HS-27A (cell line): Measurements from ENCODE around the gene KCNA5.

Experiments used
- DNase-seq: peaks from one replicate; pipeline ENCODE4 v3.0.0-alpha.2; 2012; ENCODE audit warnings: low read depth, missing footprints

KCNA5 gene

GRCh38 chr12:5027046-5027821, 16.4 kb upstream of the KCNA5 start:
- no peak for DNase-seq

DNA sequence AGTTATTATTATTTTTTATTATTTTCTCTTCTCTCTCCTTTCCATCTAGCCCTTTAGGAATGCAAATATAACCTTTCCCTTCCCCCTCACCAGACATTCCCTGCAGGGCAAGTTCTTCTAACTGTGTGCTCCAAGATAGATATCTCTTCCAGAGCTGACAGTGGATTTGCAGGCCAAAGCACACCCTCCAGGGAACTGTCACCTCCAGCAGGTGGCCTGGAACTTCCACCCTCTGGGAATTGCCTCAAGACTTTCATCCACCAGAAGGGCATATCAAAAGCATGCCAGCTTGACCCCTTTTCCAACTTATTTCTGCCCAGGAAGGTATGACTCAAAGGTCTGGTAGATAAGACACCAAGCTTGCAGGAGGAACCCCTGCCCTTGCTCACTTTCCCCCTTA, 13.6 kb upstream of the KCNA5 start:
- DNase-seq = no peak

DNA sequence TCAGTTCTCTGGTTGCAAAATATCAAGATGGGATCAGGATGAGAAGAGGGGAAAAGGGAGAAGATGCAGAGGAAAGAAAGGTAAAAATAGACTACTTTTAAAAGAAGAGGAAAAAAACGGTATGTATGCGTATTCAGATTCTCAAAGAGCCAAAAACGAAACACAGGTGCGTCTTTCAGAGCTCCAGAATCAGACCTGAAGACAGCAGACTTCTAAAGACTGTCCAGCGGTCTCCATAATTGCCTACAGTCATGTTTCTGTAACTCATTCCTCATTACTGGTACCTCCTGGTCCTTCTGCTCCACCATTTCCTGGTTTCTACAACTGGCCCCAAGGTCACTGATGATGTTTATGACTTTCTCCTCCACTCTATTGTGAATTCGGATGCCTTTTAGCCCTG, 12.4 kb upstream of the KCNA5 start:
- DNase-seq = no peak

- DNase-seq = no peak
Measured at GRCh38 chr12:5031958-5032357, 11.7 kb upstream of the KCNA5 start.

DNA sequence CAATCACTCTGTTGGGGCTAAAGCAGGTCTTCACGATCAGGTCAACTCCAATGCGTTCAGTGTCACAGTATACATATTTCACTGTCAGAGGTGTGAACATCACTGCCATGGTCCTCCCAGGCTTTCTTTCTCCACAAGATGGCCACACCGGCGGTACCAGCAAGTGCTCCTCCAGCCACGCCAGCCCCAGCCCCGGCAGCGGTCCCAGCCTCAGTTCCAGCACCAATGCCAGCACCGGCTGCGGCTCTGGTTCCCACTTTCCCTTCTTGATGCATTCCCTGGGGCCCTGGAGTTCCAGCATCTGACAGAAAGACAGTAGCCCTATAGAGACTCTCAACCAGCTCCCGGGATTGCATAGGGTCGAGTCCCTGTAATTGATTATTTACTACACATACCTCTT, 10.9 kb upstream of the KCNA5 start:
- DNase-seq = no peak

GRCh38 chr12:5033883-5034282, 9.8 kb upstream of the KCNA5 start:
- no peak for DNase-seq

DNA sequence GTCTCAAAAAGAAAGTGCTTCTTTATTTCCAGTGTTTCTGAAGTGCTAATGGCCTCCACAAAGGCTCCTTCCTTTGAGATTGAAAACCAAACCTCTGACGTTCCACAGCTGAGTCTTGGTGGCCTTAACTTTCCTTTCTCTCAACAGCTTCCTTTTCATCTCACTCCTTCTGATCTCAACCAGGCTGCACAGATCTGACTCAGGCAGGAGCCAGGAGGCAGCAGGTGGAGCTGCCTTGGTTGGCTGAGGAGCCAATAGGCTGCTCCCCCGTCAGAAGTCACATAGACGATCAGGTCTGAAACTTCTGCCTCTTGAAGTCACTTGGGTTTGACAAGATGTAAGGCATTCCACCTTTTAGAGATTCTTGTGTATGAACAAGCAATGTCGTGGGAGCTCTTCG, 9.1 kb upstream of the KCNA5 start:
- DNase-seq = no peak

GRCh38 chr12:5035618-5036017, 8.1 kb upstream of the KCNA5 start:
- no peak for DNase-seq

GRCh38 chr12:5036031-5036430, 7.6 kb upstream of the KCNA5 start:
- DNase-seq = no peak

DNA sequence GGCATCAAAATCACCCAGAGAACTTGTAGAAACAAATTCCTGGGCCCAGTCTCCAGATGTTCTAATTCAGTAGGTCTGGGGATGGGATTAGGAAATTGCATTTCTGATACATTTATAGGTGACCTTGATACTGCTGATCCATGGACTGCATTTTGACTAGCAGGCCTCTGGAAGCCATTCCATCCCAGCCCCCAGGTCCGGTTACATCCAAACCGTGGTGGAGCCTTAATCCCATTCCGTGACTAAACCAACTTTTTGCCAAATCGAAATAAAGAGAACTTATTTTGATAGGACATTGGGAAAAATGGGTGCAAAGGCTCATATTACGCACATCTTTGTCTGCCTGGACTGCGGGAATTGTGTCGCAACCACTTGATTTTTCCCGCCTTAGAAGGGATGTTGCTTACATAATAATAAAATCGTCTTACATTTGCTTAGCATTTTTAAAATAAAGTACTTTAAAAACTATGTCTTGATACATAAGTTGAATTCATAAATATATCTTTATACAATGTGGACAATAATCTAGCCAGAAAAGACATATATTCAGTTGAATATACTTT, 5.8 kb upstream of the KCNA5 start:
- DNase-seq = no peak

DNA sequence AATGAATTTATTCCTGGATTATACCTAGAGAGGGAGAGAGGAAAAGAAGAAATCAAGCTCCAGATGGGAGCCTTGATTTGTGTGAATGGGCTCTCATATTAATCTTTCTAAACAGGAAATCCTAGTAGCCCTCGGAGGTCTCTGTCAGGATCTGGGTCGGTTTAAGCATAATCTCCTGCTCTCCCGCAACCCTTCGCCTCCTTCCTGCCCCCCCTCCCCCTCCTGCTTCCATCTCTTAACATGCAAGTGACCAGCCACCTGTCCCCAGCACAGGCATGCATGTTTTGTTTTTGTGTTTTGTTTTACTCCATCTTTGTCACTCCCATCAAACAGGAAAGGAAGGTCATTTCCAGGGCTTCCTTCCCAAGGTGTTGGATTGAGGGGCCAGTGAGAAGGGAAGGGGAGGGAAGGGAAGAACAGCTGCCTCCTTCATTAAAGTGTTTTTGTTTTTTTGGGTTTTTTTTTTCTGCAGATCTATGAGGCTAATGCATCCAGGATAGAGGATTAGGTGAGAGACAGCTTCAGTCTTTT, 4.8 kb upstream of the KCNA5 start:
- DNase-seq = no peak

DNA sequence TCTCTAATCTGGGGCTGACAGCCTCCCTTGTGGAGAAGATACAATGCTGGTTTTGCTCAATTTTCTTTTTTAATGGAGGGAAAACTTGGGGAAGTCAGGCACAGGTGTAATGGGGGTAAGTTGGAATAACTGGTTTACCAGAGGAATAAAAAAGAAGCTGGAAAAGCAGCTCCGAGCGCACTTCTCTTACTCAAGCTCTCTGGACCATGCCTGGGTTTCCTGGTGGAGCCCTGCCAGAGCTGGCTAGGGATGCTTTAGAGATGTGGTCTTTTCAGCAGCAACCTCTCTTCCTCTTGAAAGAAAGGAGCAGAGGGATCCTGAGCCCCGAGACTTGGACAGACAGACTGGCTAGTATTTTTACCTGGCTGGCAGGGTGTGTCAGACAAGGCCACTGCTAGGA, 3.9 kb upstream of the KCNA5 start:
- DNase-seq = no peak

DNA sequence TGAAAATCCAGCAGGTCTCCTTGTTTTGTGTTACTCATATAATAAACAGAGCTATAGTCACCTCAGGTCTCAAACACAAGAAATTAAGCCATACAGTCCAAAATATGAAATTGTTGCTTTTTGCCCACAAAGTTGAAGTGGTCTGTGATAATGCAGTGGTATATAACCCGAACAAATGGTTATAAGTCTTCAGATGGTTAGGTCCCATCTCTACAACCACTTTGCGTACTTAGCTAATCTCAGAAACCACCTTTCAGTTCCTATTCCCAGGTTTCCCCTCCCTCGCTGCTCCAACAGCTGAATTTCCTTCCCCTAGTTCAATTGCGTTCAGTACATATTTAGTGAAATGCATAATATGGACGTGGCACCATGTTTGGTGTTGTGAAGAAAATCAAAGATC, 3.3 kb upstream of the KCNA5 start:
- no peak for DNase-seq

- no peak for DNase-seq
Measured at GRCh38 chr12:5044420-5045295, 979 bp downstream of the KCNA5 start.

- no peak for DNase-seq
Measured at GRCh38 chr12:5047094-5047493, 3.4 kb downstream of the KCNA5 start.

GRCh38 chr12:5047729-5048128, 4.0 kb downstream of the KCNA5 start:
- no peak for DNase-seq

- no peak for DNase-seq
Measured at GRCh38 chr12:5050542-5050941, 6.9 kb downstream of the KCNA5 start.

- no peak for DNase-seq
Measured at GRCh38 chr12:5051334-5051733, 7.7 kb downstream of the KCNA5 start.

GRCh38 chr12:5051913-5052312, 8.2 kb downstream of the KCNA5 start:
- no peak for DNase-seq

DNA sequence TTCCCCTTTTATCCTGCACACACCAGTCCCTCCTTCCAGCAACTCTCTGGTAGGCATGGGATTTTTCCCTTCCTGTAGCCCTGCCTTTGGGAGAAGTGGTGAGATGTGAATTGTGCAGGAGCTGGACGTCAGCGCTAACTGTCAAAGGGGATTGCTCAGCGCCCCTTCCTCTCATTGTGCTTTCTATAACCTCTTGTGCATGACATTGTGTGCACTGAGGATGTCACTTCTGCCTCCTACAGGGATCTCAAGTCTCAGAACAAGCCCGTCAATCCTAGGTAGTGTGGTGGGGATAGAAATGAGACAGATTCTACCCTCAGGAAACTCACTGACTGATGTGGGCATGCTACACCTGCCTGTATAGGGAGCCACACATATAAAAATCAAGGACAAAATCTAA, 8.7 kb downstream of the KCNA5 start:
- DNase-seq = no peak

DNA sequence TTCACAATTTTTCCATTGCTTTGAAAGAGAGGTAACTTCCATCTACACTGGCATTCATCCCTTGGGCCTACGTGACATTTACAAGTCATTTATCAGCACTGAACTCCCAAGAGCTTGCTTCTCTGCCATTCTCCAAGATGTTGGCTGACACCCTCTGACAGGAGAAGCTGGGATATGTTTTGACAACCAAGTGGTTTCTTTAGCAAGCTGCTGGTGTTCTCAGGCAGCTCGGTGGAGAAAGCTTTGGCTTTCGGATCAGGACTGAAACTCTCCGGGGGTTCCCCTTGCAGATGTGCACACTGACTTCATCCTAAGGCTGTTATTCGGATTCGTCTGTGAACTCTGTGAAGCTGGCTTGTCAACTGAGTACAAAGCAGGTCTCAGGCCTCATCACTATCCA, 15.7 kb downstream of the KCNA5 start:
- DNase-seq = no peak

- no peak for DNase-seq
Measured at GRCh38 chr12:5060958-5061357, 17.3 kb downstream of the KCNA5 start.

DNA sequence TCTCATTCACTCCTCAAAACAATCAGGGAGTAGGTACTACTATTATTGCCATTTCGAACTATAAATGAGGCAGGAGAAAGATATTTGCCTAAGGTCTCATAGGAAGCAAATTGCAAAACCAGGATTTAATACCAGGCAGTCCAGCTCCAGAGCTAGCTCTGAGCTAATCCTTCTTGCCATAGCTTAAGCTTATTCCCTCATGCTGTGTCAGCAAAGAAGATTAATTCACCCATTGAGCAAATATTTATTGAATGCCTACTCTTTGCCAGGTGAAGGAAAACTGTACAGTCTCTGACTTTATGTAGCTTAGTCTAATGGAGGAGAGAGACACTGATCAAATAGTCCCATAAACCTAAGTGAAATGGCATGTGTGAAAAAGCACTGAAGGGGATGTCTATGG, 19.5 kb downstream of the KCNA5 start:
- DNase-seq = no peak
